CD14-positive monocyte (primary cell): ENCODE measurements around the gene RBPJL. TPM values are rescaled to one million over a fixed set of nuclear protein-coding genes. Genes with fewer than 3 reads are reported as not detected.

Experiments
- DNase-seq, 3 donors: peaks; one replicate each; pipeline ENCODE4 v3.0.0-alpha.2; 2011 to 2022
- H2AFZ ChIP-seq: 2 replicates; pipeline ENCODE4 v1.6.0; 2012; ENCODE audit warnings: mild to moderate bottlenecking, low read depth, low read length, inconsistent platforms; ENCODE audit not compliant: insufficient read depth, poor library complexity, severe bottlenecking
- H3K27ac ChIP-seq, 2 donors: 1 replicate in 1 of 2; 2 replicates in 1 of 2; pipeline ENCODE4 v1.5.1; 2012 to 2013; ENCODE audit warnings: low read length in 2 of 2, control low read depth in 1 of 2, inconsistent platforms in 1 of 2, low read depth in 1 of 2, mild to moderate bottlenecking in 1 of 2
- H3K27me3 ChIP-seq, 2 donors: one replicate each; pipeline versions ENCODE4 v1.6.0 to v1.6.1; 2011 to 2013; ENCODE audit warnings: low read length in 2 of 2; ENCODE audit not compliant: control insufficient read depth in 2 of 2, insufficient read depth in 2 of 2
- H3K36me3 ChIP-seq, 2 donors: replicated peaks in 1 of 2; 1 replicate in 1 of 2; 2 replicates in 1 of 2; pipeline versions ENCODE4 v1.5.1 to v1.6.1; 2012 to 2013; ENCODE audit warnings: low read length in 2 of 2, control low read depth in 1 of 2, inconsistent platforms in 1 of 2, mild to moderate bottlenecking in 1 of 2; ENCODE audit not compliant: insufficient read depth in 2 of 2, control insufficient read depth in 1 of 2
- H3K4me1 ChIP-seq, 2 donors: 1 replicate in 1 of 2; 2 replicates in 1 of 2; pipeline versions ENCODE4 v1.5.1 to v1.6.1; 2012 to 2013; ENCODE audit warnings: low read length in 2 of 2, control low read depth in 1 of 2, inconsistent platforms in 1 of 2, mild to moderate bottlenecking in 1 of 2, moderate library complexity in 1 of 2; ENCODE audit not compliant: insufficient read depth in 2 of 2, control insufficient read depth in 1 of 2
- H3K4me2 ChIP-seq: replicated peaks from 2 replicates; pipeline ENCODE3; 2012; ENCODE audit warnings: low read length, moderate library complexity, mild to moderate bottlenecking; ENCODE audit not compliant: poor library complexity, severe bottlenecking; ENCODE audit errors: extremely low read depth
- H3K4me3 ChIP-seq, 3 experiments: fragments of 200-600 bp in 1 of 3; sonication (generic) in 1 of 3; replicated peaks in 1 of 3; 1 replicate in 2 of 3; 2 replicates in 1 of 3; pipeline ENCODE4 v1.5.1; 2011 to 2013; ENCODE audit warnings: low read length in 3 of 3, mild to moderate bottlenecking in 3 of 3, control low read depth in 2 of 3, low read depth in 2 of 3, inconsistent platforms in 1 of 3, moderate library complexity in 1 of 3
- H3K79me2 ChIP-seq: 2 replicates; pipeline ENCODE4 v1.6.0; 2012; ENCODE audit warnings: mild to moderate bottlenecking, control low read depth, inconsistent platforms, low read length, moderate library complexity; ENCODE audit not compliant: insufficient read depth
- H3K9ac ChIP-seq: 2 replicates; pipeline ENCODE4 v1.6.0; 2017; ENCODE audit warnings: low read length, mild to moderate bottlenecking; ENCODE audit not compliant: insufficient read depth, poor library complexity, severe bottlenecking
- H3K9me3 ChIP-seq, 2 donors: replicated peaks in 1 of 2; 1 replicate in 1 of 2; 2 replicates in 1 of 2; pipeline versions ENCODE4 v1.5.1 to v1.6.1; 2012 to 2013; ENCODE audit warnings: low read length in 2 of 2, control low read depth in 1 of 2; ENCODE audit not compliant: control insufficient read depth in 1 of 2, insufficient read depth in 1 of 2
- H4K20me1 ChIP-seq: 2 replicates; pipeline ENCODE4 v1.6.0; 2012; ENCODE audit warnings: mild to moderate bottlenecking, low read length, control low read depth, moderate library complexity; ENCODE audit not compliant: insufficient read depth
- H3K27ac Mint-ChIP-seq, 7 donors: one replicate each; pipeline ENCODE4 v1.8.0; 2020; ENCODE audit warnings: mild to moderate bottlenecking in 7 of 7, mixed read lengths in 7 of 7, moderate library complexity in 6 of 7, inconsistent platforms in 2 of 7
- H3K27me3 Mint-ChIP-seq, 3 donors: one replicate each; pipeline ENCODE4 v1.8.0; 2021 to 2022; ENCODE audit warnings: low read depth in 3 of 3, mild to moderate bottlenecking in 3 of 3, mixed read lengths in 3 of 3, moderate library complexity in 3 of 3, inconsistent platforms in 1 of 3
- H3K36me3 Mint-ChIP-seq, 2 donors: one replicate each; pipeline ENCODE4 v1.8.0; 2020; ENCODE audit warnings: mixed read lengths in 2 of 2, inconsistent platforms in 1 of 2, mild to moderate bottlenecking in 1 of 2
- H3K4me1 Mint-ChIP-seq: one replicate; pipeline ENCODE4 v1.8.0; 2020; ENCODE audit warnings: mild to moderate bottlenecking, mixed read lengths
- H3K4me3 Mint-ChIP-seq, 2 donors: one replicate each; pipeline ENCODE4 v1.8.0; 2020; ENCODE audit warnings: mild to moderate bottlenecking in 2 of 2, mixed read lengths in 2 of 2, moderate library complexity in 1 of 2
- H3K9me3 Mint-ChIP-seq, 7 donors: one replicate each; pipeline ENCODE4 v1.8.0; 2020 to 2022; ENCODE audit warnings: mixed read lengths in 7 of 7, mild to moderate bottlenecking in 6 of 7, moderate library complexity in 6 of 7, inconsistent platforms in 2 of 7
- CTCF ChIP-seq: fragments of 200-600 bp; IDR thresholded peaks from one replicate; pipeline ENCODE4 v1.8.0; 2022; ENCODE audit warnings: antibody characterized with exemption, mild to moderate bottlenecking
- WGBS: methylation state at CpG from one replicate; pipeline ENCODE4 v1.1.5; 2013; ENCODE audit warnings: missing lambda C conversion rate; ENCODE audit not compliant: insufficient coverage; 5-methylcytosine and 5-hydroxymethylcytosine counted together
- intact Hi-C, 2 donors: fragments of 100-400 bp; cut with micrococcal nuclease; formaldehyde crosslinking; loops; one replicate each; pipeline versions ENCODE4 v1.15.0 to v1.15.1; 2023
- polyA plus RNA-seq, 3 donors: library from polyadenylated mRNA; depleted of rRNA in 1 of 3; unstranded in 2 of 3; stranded (reverse) in 1 of 3; fragments of 300-500 nt in 2 of 3; fragments of >200 nt in 1 of 3; fragmentation: Illumina TruSeq in 2 of 3; gene quantifications; 1 replicate in 2 of 3; 2 replicates in 1 of 3; pipeline ENCODE4 v1.2.3, GENCODE V29; 2012 to 2021

The RBPJL gene
- polyA plus RNA-seq, 3 donors: not detected

GRCh38 chr20:45359406-45360148 is 52.9 kb downstream of the RBPJL start:
- H3K27ac ChIP-seq: no peak overlapping the region
- H3K9me3 Mint-ChIP-seq: peaks cover 0 to 3% (median 0%) of the 10 kb centered on the region in 7 donors
- H3K4me3 ChIP-seq: no peak overlapping the region
- intact Hi-C loops: loop anchor here in 1 of 2 donors (5.0 kb wide), 1 partner anchor 37 kb away; no protein-coding TSS in a partner anchor
- H3K4me1 Mint-ChIP-seq: peaks cover 53% of the 10 kb centered on the region
- H4K20me1 ChIP-seq: peaks cover 13% of the 10 kb centered on the region
- H3K79me2 ChIP-seq: peaks cover 11% of the 10 kb centered on the region
- no peaks in the 10 kb centered on the region for H3K36me3 Mint-ChIP-seq
- no peaks in the 10 kb centered on the region for H3K27me3 ChIP-seq
- H3K4me3 Mint-ChIP-seq: no peak overlapping the region
- no peak overlapping the region for H3K9ac ChIP-seq
- no peak overlapping the region for H3K27ac Mint-ChIP-seq
- H2AFZ ChIP-seq: no peak overlapping the region
- peaks cover 46 to 61% of the 10 kb centered on the region in 2 donors for H3K4me1 ChIP-seq
- H3K9me3 ChIP-seq: no peaks in the 10 kb centered on the region
- no peaks in the 10 kb centered on the region for H3K36me3 ChIP-seq
- no peak for DNase-seq
- H3K27me3 Mint-ChIP-seq: peaks cover 0 to 2% (median 0%) of the 10 kb centered on the region in 3 donors
- no peak for TF ChIP-seq CTCF
- 94% methylated on average over 5 of the region's 9 CpGs for WGBS
- no peak overlapping the region for H3K4me2 ChIP-seq

- peak in 2 of 3 donors; percentile 71 to 73 for DNase-seq
- TF ChIP-seq CTCF: no peak
- intact Hi-C loops: loop anchor here in 1 of 2 donors (5.0 kb wide), 1 partner anchor 39 kb away; no protein-coding TSS in a partner anchor
- peak overlapping the region in 1 of 3 experiments; percentile 49 for H3K4me3 ChIP-seq
- no peak overlapping the region for H2AFZ ChIP-seq
- no peaks in the 10 kb centered on the region for H3K27me3 ChIP-seq
- Mint-ChIP-seq H3K36me3 (peaks cover 15 to 17% of the 10 kb centered on the region in 2 donors), H3K9me3 (peaks cover 0 to 3% (median 0%) of the 10 kb centered on the region in 7 donors), H3K4me1 (peaks cover 53% of the 10 kb centered on the region), H3K27ac (peak overlapping the region; percentile 62 to 100 (median 78)), H3K27me3 (peaks cover 0 to 2% (median 0%) of the 10 kb centered on the region in 3 donors), H3K4me3 (peak overlapping the region in 1 of 2 donors; percentile 57)
- peak overlapping the region in 1 of 2 donors; percentile 45 for H3K27ac ChIP-seq
- peaks cover 32% of the 10 kb centered on the region for H4K20me1 ChIP-seq
- no peak overlapping the region for H3K9ac ChIP-seq
- peaks cover 46 to 56% of the 10 kb centered on the region in 2 donors for H3K4me1 ChIP-seq
- peak overlapping the region; percentile 59 for H3K4me2 ChIP-seq
- H3K36me3 ChIP-seq: peaks cover 16 to 21% of the 10 kb centered on the region in 2 donors
- WGBS: no CpG with 5 or more reads among the region's 6 CpGs
- H3K79me2 ChIP-seq: peaks cover 20% of the 10 kb centered on the region
- no peaks in the 10 kb centered on the region for H3K9me3 ChIP-seq
Measured at GRCh38 chr20:45361793-45362192, 55.2 kb downstream of the RBPJL start.
